Non-pigmented ciliary epithelial cell (primary cell): Measurements from ENCODE around the gene FBXO47.
"Not testable (repeated sequence)": the region's sequence is repeated elsewhere in the genome, so short reads cannot be mapped to it uniquely, and the experiment has no call there.

ENCODE experiments used
- DNase-seq: peaks from one replicate; pipeline ENCODE4 v3.0.0-alpha.2; 2010; ENCODE audit warnings: low read depth

The FBXO47 gene

DNA sequence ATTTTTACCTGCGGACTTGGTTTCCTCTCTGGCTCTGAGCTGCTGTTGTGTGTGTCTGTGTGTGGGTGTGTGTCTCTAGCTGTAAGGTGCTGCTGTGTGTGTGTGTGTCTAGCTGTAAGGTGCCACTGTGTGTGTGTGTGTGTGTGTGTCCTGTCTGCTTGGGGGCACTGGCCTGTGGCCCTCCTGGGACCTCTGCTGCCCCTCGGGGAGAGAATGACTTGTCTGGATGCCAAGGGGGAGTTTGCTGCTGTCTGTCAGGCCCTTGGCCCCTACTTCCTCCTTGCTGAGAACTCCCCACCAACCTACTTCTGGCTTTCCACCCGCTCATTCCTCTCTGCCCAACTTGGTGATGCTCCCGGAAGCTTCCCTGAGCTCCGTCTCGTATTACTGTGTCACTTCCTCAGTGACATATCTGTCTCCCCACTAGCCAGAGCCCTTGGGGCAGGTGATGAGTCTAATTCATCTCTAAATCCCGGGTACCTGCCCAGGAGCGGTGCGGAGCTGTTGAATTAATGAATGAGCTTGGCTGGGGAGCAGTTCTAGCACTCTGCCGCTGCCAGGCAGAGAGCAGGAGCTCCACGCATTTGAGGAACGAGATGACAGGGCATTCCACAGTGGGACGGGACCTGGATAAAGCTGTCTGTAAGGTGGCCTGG lies 45.3 kb downstream of the FBXO47 start:
- DNase-seq: no peak

- no peak for DNase-seq
Observed at GRCh38 chr17:38920374-38921291, 46.6 kb downstream of the FBXO47 start.

- no peak for DNase-seq
Observed at GRCh38 chr17:38919316-38920078, 47.7 kb downstream of the FBXO47 start.

DNA sequence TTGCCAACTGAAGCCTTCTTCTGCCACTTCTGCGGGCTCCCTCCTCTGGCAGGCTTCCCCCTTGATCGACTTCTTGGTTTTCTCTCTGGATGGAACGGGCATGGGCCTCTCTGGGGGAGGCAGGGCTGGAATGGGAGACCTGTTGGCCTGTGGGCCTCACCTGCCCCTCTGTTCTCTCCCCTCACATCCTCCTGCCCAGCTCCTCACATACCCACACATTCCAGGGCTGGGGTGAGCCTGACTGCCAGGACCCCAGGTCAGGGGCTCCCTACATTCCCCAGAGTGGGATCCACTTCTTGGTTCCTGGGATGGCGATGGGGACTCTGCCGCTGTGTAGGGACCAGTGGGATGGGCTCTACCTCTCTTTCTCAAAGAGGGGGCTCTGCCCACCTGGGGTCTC lies 48.3 kb downstream of the FBXO47 start:
- DNase-seq: no peak

DNA sequence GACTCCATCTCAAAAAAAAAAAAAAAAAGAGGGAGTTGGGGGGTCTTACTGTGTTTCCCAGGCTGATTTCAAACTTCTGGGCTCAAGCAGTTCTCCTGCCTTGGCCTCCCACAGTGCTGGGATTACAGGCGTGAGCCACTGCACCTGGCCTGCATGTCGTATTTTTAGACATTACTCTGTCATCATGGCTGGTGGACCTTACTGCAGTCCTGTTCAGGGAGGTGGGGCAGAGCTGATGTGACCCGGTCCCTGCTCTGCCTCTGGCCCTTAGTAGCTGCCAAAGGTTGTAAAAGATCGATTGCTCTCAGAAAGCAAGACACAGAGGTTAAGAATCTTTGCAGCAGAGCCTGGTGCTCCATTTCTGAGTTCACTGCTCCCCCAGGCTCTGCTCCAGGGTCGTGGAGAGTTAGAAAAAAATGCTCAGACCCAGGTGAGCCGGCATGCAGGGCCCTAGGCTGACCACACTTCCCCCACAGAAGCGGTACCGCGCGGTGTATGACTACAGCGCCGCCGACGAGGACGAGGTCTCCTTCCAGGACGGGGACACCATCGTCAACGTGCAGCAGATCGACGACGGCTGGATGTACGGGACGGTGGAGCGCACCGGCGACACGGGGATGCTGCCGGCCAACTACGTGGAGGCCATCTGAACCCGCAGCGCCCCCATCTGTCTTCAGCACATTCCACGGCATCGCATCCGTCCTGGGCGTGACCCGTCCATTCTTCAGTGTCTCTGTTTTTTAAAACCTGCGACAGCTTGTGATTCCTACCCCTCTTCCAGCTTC lies 48.9 kb downstream of the FBXO47 start:
- DNase-seq: no peak

GRCh38 chr17:38917259-38917658 lies 49.9 kb downstream of the FBXO47 start:
- no peak for DNase-seq

GRCh38 chr17:38916771-38917170 lies 50.4 kb downstream of the FBXO47 start:
- no peak for DNase-seq

- no peak for DNase-seq
Observed at GRCh38 chr17:38915639-38915995, 51.6 kb downstream of the FBXO47 start.

GRCh38 chr17:38914741-38915638 lies 52.2 kb downstream of the FBXO47 start:
- no peak for DNase-seq

DNA sequence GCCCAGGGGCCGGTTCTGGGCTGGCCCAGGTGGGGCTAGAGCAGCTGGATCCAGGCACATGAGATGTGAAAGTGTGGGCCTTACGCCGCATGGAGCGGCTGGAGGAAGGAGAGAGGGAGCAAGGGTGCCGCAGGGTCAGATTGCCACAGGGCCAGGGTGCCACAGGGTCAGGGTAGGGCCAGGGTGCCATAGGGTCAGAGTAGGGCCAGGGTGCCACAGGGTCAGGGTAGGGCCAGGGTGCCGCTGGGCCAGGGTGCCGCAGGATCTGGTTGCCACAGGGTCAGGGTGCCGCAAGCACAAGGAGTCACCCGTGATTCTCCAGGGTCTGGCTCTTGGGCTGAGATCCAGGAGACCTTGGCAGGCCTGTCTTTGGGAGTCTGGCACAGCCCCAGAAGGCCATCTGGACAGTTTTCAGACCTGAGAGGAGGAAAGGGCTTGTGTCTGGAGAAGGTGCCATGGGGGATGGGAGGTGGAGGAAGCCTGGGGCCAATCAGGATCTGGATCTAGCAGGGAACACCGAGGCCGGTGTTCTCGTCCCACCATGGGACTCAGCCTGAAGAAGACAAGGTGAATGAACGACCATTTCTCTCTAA lies 54.9 kb downstream of the FBXO47 start:
- no peak for DNase-seq

DNA sequence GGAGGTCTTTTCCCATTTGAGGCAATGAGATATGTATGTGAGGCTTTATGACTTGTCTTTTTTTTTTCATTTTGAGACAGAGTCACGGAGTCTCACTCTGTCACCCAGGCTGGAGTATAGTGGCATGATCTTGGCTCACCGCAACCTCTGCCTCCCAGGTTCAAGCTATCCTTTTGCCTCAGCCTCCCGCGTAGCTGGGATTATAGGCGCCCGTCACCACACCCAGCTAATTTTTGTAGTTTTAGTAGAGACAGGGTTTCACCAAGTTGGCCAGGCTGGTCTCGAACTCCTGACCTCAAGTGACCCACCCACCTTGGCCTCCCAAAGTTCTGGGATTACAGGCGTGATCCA lies 55.5 kb downstream of the FBXO47 start:
- not testable (repeated sequence) for DNase-seq

GRCh38 chr17:38911081-38911730 lies 56.0 kb downstream of the FBXO47 start:
- no peak for DNase-seq

DNA sequence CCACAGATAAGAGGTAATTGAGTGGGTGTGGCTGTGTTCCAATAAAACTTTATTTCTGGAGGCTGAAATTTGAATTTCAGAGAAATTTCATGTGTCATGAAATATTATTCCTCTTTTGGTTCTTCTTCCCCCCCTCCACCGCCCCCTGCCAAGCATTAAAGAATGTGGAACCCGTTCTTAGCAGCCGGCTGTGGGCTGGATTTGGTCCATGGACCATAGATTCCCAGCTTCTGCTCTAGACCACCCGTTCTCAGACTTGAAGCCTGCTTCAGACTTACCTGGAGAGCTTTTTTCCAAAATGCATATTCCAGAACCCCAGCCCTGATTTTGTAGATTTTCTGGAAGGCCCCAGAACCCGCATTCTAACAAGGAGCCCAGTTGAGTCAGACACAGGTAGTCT lies 56.9 kb downstream of the FBXO47 start:
- DNase-seq: no peak

GRCh38 chr17:38908676-38909181 lies 58.5 kb downstream of the FBXO47 start:
- no peak for DNase-seq

DNA sequence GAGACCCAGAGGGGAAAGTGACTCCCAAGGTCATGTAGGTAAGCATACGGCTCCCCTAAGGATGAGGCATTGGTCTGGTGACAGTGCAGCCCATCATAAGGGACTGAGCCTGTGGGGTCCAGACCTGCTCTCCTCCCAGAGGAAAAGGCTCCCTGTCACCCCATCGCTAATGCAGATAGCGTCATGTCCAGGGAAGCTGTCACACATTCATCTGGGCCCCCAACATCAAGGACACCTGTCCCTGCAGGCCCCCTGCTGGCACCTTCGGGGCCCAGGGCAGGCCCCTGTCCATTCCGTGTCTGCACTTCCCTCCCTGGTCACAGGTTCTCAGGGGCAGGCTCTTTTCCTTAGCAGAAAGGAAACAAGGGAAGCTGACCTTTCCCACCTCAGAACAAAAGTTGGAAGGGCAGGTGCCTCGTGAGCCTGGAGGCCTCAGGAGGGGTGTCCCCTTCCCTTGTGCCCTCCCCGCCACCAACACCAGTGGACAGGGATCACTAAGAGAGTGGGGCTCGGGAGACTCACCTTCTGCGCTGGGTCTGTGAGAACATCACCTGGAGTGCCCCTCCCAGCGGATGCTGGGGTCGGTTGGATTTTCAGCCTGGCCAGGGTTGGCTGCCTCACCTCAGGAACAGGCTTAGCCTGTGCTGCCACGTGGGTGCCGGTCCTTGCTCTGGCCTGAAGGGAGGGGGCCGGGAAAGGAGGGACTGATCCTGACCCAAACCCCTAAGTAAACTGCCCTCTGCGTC lies 59.1 kb downstream of the FBXO47 start:
- DNase-seq: no peak

- no peak for DNase-seq
Observed at GRCh38 chr17:38906460-38907228, 60.6 kb downstream of the FBXO47 start.

DNA sequence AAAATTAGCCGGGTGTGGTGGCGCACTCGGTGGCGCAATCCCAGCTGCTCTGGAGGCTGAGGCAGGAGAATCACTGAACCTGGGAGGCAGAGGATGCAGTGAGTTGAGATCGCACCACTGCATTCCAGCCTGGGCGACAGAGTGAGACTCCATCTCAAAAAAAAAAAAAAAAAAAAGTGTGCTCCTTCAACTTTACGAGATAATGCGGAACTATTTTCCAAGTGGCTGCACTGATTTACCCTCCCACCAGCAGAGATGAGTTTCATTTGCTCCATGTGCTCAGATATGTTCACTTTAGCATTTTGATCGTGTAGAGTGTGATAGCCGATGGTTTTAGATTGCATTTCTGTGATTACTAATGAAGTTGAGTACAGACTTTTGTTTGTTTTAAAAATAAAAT lies 61.8 kb downstream of the FBXO47 start:
- no peak for DNase-seq

DNA sequence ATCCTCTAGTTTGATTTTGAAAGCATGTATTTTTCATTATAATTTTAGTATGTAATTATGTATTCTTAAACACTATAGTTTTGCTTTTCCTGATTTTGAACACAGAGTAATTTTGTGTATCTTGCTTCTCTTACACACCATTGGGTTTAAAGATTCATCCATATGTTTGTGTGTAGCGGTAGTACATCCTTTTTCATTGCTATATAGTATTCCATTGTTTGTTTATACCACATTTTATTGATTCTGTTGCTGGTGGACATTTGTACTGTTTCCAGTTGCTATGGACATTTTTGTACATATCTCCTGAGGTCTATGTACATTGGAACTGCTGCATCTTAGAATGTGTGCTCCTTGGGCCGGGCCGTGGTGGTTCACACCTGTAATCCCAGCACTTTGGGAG lies 62.3 kb downstream of the FBXO47 start:
- no peak for DNase-seq
